Measurements from ENCODE around the gene UPF2. TPM values are rescaled to one million over a fixed set of nuclear protein-coding genes. Genes with fewer than 3 reads are reported as not detected.

UPF2 gene
- total and polyA plus RNA-seq, 9 donors: 14.4 to 23.0 (median 19.1) TPM

GRCh38 chr10:11870900-11871400 lies 171.7 kb downstream of the UPF2 start:
- DNase-seq: no peak
- WGBS (ENCODE audit: insufficient coverage): 100% methylated on average over 1 of the region's 7 CpGs
- Histone ChIP-seq H3K9me3 (replicated peaks; ENCODE audit: control insufficient read depth, low read depth, low read length) (no peaks in the 10 kb centered on the region), H3K4me3 (ENCODE audit: low read length) (no peak overlapping the region), H3K27me3 (ENCODE audit: control insufficient read depth, insufficient read depth, low read length) (peaks cover 14% of the 10 kb centered on the region), H3K36me3 (ENCODE audit: control insufficient read depth, insufficient read depth, low read length) (no peaks in the 10 kb centered on the region), H3K27ac (ENCODE audit: low read length) (no peak overlapping the region), H3K4me1 (ENCODE audit: control insufficient read depth, insufficient read depth, low read length) (peaks cover 28% of the 10 kb centered on the region)

GRCh38 chr10:11870461-11870780 lies 172.2 kb downstream of the UPF2 start:
- Histone ChIP-seq H3K4me1 (ENCODE audit: control insufficient read depth, insufficient read depth, low read length) (peaks cover 23% of the 10 kb centered on the region), H3K27me3 (ENCODE audit: control insufficient read depth, insufficient read depth, low read length) (peaks cover 14% of the 10 kb centered on the region), H3K36me3 (ENCODE audit: control insufficient read depth, insufficient read depth, low read length) (no peaks in the 10 kb centered on the region), H3K9me3 (replicated peaks; ENCODE audit: control insufficient read depth, low read depth, low read length) (no peaks in the 10 kb centered on the region), H3K27ac (ENCODE audit: low read length) (peak overlapping the region; percentile 55), H3K4me3 (ENCODE audit: low read length) (peak overlapping the region; percentile 26)
- WGBS (ENCODE audit: insufficient coverage): 38% methylated on average over 3 of the region's 8 CpGs
- no peak for DNase-seq

Other genes with a start within 250 kb of the UPF2 start
- 3.4 TPM for gene PROSER2, start 219.5 kb downstream of the UPF2 start, total RNA-seq
- gene PROSER2, start 219.5 kb downstream of the UPF2 start, polyA plus RNA-seq (ENCODE audit: insufficient read depth in 1 of 8, insufficient read length in 8 of 8, low replicate concordance in 1 of 8): 1 to 10 TPM; 3.4 to 5.5 (median 4.0) TPM
- 14.9 TPM for gene DHTKD1, start 26.1 kb upstream of the UPF2 start, total RNA-seq
- 10 to 100 TPM in 4 of 8 donors, 1 to 10 TPM in 4; 9.0 to 12.5 (median 10.0) TPM for gene DHTKD1, start 26.1 kb upstream of the UPF2 start, polyA plus RNA-seq (ENCODE audit: insufficient read depth in 1 of 8, insufficient read length in 8 of 8, low replicate concordance in 1 of 8)
- 5.1 TPM for gene SEC61A2, start 86.9 kb upstream of the UPF2 start, total RNA-seq
- gene SEC61A2, start 86.9 kb upstream of the UPF2 start, polyA plus RNA-seq (ENCODE audit: insufficient read depth in 1 of 8, insufficient read length in 8 of 8, low replicate concordance in 1 of 8): 10 to 100 TPM in 4 of 8 donors, 1 to 10 TPM in 4; 9.3 to 13.7 (median 9.8) TPM
- 24.2 TPM for gene NUDT5, start 153.1 kb upstream of the UPF2 start, total RNA-seq
- gene NUDT5, start 153.1 kb upstream of the UPF2 start, polyA plus RNA-seq (ENCODE audit: insufficient read depth in 1 of 8, insufficient read length in 8 of 8, low replicate concordance in 1 of 8): 10 to 100 TPM; 21.6 to 33.7 (median 23.9) TPM
- gene CDC123, start 153.4 kb upstream of the UPF2 start, total RNA-seq: 60.2 TPM
- gene CDC123, start 153.4 kb upstream of the UPF2 start, polyA plus RNA-seq (ENCODE audit: insufficient read depth in 1 of 8, insufficient read length in 8 of 8, low replicate concordance in 1 of 8): 10 to 100 TPM; 75.3 to 97.7 (median 90.4) TPM